Amniotic stem cell (primary cell): ENCODE data around the gene PRC1.
"Not testable (repeated sequence)": the region's sequence is repeated elsewhere in the genome, so short reads cannot be mapped to it uniquely, and the experiment has no call there.

Experiments used
- DNase-seq: peaks from one replicate; lab custom pipeline; 2025; lab: John Stamatoyannopoulos, UW

PRC1 gene

GRCh38 chr15:90934256-90934948, 59.9 kb downstream of the PRC1 start:
- DNase-seq = peak; percentile 72

GRCh38 chr15:90933301-90933700, 61.0 kb downstream of the PRC1 start:
- DNase-seq = no peak

GRCh38 chr15:90932660-90932991, 61.7 kb downstream of the PRC1 start:
- no peak for DNase-seq

- DNase-seq = peak; percentile 67
Observed at GRCh38 chr15:90931828-90932659, 62.3 kb downstream of the PRC1 start, which contains the start of gene HDDC3. HDDC3 (minus strand) TSS chr15:90932549; CDS start chr15:90932540, 9 bp downstream.

- DNase-seq = no peak
Observed at GRCh38 chr15:90931575-90931827, 62.8 kb downstream of the PRC1 start.

- no peak for DNase-seq
Observed at GRCh38 chr15:90930861-90931574, 63.3 kb downstream of the PRC1 start.

GRCh38 chr15:90929246-90930019, 64.9 kb downstream of the PRC1 start:
- no peak for DNase-seq

GRCh38 chr15:90928106-90928505, 66.2 kb downstream of the PRC1 start:
- not testable (repeated sequence) for DNase-seq

- DNase-seq = not testable (repeated sequence)
Observed at GRCh38 chr15:90926766-90927165, 67.6 kb downstream of the PRC1 start.

- DNase-seq = no peak
Observed at GRCh38 chr15:90924375-90924774, 70.0 kb downstream of the PRC1 start.

- DNase-seq = not testable (repeated sequence)
Observed at GRCh38 chr15:90922712-90923322, 71.5 kb downstream of the PRC1 start.

GRCh38 chr15:90921887-90922286, 72.4 kb downstream of the PRC1 start:
- no peak for DNase-seq

GRCh38 chr15:90918835-90919234, 75.5 kb downstream of the PRC1 start:
- DNase-seq = no peak

GRCh38 chr15:90918034-90918788, 76.1 kb downstream of the PRC1 start:
- no peak for DNase-seq

- no peak for DNase-seq
Observed at GRCh38 chr15:90917569-90917968, 76.8 kb downstream of the PRC1 start.

GRCh38 chr15:90916461-90916860, 77.9 kb downstream of the PRC1 start:
- no peak for DNase-seq
